ENCODE data around the gene RBM28. TPM values are rescaled to one million over a fixed set of nuclear protein-coding genes. Genes with fewer than 3 reads are reported as not detected.

RBM28 gene, protein sequence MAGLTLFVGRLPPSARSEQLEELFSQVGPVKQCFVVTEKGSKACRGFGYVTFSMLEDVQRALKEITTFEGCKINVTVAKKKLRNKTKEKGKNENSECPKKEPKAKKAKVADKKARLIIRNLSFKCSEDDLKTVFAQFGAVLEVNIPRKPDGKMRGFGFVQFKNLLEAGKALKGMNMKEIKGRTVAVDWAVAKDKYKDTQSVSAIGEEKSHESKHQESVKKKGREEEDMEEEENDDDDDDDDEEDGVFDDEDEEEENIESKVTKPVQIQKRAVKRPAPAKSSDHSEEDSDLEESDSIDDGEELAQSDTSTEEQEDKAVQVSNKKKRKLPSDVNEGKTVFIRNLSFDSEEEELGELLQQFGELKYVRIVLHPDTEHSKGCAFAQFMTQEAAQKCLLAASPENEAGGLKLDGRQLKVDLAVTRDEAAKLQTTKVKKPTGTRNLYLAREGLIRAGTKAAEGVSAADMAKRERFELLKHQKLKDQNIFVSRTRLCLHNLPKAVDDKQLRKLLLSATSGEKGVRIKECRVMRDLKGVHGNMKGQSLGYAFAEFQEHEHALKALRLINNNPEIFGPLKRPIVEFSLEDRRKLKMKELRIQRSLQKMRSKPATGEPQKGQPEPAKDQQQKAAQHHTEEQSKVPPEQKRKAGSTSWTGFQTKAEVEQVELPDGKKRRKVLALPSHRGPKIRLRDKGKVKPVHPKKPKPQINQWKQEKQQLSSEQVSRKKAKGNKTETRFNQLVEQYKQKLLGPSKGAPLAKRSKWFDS
- 24.6 and 26.9 TPM in 2 replicates for total RNA-seq (2014; rRNA removed; shearing (Covaris generic))

DNA sequence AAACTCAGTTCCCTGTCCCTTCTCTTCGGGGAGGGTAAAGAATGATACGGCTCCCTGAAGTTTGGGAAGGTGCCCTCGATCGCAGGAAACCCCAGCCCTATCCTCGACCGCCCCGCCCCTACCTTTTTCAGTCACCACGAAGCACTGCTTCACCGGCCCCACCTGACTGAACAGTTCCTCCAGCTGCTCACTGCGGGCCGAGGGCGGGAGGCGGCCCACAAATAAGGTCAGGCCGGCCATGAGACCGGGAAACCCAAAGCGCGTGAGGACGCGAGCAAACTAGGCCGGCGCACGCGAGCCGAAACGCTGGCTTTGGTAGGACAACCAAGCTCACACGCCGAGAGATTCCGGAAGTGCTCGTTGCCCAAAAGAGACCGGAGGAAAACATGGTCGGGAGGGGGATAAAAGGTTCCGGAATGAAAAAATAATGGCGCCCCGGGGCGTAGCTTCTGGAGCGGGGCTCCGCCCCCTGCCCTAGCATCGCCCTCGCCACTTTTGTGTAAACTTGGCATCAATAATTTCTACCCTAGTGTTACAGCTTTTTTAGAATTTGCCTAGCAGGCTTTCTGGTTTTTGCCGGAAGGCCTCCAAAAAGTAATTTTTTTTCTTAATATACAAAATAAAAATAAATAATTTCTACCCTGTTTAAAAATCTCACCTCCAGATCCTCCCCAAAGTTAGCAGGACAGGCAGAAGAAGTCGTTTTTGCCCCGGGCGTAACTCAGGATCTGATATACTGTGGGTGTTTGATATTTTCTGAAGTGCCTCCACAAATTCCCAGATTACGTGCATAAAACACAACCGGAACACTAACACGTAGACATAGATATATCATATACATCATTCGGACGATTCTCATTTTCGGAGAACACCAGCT, at the start of gene RBM28:
Gene RBM28, minus strand, starts transcription at position 355 of the 877 bp plus-strand sequence. Its CDS starts 115 bp downstream, at position 240.
- peak; percentile 97 for DNase-seq (ENCODE audit: low spot score)

DNA sequence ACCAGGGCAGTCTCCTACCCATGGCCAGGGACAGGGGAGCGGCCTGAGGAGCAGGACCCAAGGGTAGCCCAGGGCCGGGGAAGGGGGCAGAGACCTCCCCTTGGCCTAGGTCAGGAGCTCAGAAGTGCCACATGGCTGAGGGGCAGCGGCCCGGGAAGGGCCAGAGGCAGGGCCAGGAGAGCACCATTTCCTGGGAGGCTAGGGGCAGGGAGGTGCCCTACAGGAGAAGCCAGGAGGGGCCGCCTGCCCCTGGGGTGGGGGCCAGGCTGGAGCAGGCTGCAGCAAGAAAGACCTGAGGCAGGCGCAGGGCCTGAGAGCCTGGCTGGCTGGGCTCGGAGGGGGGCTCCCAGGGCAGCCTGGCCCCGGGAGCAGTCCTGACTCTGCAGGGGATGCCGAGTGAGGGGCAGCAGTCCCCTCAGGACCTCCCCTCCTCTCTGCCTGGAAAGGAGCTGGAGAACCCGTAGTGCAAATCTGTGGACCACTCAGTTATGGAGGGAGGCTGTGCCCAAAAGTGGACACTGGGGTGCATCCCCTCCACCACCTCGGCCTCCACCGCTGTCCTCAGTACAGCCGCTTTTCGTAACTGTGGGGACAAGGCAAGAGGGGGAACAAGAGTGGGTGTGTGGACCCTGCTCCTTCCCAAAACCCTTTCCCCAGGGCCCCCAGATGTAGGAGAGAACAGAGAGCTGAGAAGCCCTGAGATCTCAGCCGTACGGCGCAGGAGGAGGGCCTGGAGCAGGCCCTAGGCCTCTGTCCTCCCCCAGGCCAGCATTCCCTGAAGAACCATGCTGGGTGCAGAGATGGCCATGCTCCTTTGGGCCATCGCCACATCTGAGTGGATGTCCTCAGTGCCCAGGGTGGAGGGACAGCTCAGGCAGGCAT, 49.0 kb upstream of the RBM28 start:
- no peak for DNase-seq (ENCODE audit: low spot score)

DNA sequence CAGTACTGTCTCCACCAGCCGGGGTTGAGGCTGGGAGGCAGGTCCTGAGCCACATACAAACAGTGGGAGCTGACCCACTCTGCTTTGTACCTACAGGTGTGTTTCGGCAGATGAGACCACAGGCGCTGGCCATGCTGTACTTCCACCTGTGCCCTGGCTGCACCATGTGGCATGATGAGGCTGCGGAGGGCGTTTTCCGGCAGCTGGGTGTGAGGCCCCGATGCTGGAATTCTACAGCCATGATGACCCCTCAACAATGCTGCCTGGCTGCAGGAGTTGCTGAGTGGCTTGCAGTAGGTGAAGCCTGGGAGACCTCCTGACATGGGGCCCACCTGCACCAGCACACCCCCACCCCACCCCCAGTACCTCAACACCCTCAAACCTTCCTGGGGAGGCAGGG, 48.1 kb upstream of the RBM28 start:
- DNase-seq (ENCODE audit: low spot score), result no peak

DNA sequence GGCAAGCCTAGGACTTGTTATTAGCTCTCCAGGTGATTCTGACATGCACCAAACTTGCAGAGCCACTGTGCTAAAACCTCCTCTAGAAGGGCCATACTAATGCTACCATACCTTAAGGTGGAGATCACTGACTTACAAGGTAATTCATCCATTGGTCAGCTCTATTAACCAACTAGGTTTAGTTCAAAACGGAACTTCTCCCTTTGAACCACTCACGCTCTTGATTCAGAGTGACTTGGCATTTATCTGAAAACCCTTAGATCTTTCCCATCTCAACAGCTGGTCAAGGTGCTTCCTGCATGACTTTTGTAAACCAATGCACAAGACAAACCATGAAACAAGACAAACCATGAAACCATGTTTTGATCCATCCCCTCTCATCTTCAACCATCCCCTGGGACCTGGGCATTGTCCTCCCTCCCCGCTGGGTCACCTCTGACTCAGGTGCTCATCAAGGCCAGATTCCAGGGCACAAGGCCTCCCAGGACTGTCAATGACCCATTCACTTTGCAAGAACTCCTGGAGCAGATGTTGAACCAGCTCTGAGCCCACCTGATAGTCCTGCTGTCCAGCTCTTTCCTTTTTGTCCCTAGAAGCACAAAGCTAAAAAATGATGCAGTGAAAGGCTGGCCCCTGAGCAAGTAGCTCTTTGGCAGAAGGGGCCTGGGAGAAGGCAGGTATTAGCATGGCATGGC, 47.3 kb upstream of the RBM28 start:
- no peak for DNase-seq (ENCODE audit: low spot score)

DNA sequence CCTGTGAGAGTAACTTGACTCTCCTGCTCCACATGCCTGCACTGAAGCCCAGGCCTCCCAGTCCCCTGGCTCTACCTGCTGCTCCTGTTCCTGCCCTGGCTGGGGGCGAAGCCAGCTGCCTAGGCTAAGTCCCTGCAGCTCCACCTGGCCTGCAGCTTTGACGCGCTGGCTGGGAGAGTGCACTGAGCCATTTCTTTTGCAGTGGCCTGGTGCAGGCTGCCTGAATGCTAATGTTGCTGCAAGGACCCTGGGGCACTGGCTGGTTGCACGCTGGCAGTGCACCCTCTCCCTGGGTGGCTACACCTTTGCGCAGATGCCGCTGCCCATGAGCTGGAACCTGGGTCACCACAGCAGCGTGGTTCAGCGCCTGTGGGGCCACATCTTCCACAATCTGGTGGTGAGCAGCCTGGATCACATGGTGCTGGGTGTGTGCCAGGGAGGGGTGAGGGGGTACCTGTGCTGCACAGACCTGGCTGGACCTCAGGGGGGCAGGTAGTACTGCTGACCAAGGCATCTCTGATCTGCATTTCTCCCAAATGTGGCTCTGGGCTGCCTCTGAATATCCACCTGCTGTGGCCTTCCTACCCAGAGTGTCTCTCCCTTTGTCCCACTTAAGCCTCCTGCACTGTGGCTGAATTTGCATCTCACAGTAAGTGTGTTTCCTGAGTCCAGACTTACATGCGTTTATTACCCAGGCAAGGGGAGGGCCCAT, 46.1 kb upstream of the RBM28 start:
- no peak for DNase-seq (ENCODE audit: low spot score)

DNA sequence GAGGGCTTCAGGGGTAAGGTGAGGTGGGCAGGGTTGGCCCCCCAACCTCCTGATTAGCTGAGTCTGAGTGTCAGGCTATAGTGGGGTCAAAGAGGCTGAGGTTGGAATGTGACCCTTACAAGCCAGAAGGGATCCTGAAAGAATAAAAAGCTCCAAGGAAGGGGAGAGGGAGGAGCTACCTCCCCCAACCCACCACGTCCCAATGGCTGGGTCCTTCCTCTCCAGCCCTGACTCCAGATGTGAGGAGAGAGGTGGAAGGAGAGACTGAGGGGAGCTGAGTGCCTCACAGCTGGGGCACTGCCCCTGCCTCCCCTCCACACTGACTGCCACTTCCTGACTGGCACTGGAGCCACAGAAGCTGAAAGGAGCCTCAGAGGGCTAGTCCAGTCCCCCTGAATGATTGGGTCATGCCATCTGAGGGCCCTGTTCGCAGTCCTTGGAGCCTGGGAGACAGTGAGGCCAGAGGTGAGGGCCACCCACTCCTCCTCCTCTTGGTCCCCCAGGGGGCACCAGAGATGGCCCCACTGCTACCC, 45.4 kb upstream of the RBM28 start:
- no peak for DNase-seq (ENCODE audit: low spot score)

DNA sequence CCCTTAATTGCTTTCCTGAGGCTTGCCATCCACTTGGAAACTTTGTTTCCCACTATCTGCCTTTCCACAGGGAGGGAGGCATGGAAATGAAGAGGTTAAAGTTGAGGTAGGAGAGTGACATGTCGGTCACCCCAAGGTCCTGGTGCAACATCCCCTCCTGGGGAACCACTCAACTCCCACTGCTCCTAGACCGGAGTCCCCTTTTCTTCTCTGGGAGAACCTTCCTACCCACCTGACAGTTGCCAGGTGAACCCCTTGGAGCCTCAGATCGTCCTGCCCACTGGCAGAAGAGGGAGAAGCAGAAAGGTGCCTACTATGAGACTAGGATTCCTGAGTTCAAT, 44.4 kb upstream of the RBM28 start:
- DNase-seq (ENCODE audit: low spot score), result no peak

DNA sequence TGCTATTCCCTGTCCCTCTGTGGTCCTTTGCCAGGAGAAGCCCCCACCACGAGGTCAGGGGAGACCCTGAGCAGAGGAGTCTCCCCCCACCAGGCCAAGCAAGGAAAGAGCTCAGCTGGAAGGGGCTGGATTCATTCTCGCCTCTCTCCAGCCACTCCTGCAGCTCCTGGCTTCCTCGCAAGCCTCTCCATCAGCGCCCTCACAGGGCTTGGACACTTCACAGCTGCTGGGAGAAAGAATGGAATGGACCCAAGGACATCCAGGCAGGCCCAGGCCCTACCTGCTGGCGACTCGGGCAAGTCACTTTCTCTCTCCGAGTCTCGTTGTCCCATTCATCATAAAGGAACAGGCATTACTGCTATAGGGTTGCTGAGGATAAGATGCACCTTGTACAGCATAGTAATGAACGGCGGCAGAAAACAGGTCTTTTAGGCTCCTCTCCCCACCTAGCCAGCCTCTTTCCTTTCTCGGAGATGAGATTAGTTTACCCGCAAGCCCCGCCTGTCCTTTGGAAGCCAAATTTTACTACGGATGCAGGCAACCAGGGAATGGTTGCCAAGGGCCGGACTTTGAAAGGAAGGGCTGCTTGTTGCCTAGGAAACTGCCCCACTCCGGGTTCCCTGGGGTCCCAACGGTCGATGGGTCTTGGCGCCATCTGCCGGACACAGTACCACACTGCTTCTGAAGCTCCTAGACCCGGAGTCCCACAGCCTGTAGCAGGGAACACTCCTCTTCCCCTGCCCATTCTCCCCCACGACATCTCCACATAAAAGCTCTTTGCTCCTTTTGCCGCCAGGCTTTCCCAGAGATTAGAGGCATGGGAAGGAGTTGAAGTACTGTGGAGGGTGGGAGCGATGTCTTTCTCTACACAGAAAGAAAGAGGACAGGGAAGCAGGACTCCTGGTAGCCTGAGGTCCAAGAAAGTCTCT, 43.8 kb upstream of the RBM28 start:
- peak; percentile 88 for DNase-seq (ENCODE audit: low spot score)

DNA sequence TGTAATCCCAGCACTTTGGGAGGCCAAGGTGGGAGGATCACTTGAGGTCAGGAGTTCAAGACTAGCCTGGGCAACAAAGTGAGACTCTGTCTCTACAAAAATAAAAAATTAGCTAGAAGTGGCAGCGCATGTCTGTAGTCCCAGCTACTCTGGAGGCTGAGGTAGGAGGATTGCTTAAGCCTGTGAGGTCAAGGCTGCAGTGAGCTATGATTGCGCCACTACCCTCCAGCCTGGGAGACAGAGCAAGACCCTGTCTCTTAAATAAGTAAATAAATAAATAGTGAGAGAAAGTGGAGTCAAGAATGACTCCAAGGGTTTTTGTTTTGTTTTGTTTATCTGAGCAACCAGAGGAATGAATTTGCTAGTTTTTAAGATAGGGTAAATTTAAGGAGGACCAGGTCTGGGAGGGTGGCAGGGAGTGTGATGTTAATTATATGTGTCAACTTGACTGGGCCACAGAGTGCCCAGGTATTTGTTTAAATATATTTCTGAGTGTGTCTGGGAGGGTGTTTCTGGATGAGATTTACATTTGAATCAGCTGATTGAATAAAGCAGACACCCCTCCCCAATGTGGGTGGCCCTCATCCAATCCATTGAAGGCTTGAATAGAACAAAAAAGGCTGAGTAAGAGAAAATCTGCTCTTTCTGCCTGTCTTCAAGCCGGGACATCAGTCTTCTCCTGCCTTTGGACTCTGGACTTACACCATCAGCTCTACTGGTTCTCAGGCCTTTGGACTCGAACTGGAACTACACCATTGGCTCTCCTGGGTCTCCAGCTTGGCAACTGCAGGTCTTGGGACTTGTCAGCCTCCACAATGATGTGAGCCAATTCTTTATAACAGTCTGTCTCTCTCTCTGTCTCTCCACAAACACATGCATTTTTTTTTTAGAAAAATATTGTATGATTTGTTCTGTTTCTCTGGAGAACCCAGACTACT, 42.5 kb upstream of the RBM28 start:
- no peak for DNase-seq (ENCODE audit: low spot score)

DNA sequence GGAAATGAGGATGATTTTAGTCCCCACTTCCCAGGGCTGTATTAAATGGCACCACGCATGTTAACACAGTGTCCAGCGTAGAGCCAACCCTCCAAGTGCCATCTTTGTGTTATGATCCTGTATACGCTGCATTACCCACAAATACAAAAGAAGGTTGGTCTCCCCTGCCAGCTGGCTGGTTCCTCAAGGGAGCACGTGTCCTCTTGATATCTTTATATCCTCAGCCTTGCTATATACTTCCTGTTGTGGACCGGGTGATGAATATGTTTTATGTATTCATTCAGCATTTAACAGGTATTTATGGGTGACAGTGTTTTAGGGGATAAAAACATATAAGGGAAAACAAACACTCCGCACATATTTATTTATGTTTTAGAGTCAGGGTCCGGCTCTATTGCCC, 41.0 kb upstream of the RBM28 start:
- DNase-seq (ENCODE audit: low spot score), result no peak

DNA sequence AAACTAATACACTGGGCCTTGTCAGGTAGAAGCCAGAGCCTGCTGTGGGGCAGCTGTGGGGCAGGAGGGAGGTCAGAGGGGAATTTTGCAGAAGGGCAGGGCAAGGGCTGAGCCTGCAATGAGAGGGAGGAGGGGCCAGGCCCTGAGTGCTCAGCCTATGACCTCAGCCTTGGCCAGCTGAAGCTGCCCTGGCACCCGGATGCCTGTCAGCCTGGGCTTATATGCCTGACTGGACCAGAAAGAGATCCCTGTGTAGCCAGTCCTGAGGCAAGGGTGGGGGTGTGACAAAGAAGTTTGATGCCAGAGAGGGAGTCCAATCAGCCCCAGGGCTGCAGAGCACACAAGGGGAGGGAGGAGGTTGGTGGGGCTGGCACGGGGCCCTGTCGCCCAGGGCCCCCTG, 40.1 kb upstream of the RBM28 start:
- DNase-seq (ENCODE audit: low spot score), result no peak

DNA sequence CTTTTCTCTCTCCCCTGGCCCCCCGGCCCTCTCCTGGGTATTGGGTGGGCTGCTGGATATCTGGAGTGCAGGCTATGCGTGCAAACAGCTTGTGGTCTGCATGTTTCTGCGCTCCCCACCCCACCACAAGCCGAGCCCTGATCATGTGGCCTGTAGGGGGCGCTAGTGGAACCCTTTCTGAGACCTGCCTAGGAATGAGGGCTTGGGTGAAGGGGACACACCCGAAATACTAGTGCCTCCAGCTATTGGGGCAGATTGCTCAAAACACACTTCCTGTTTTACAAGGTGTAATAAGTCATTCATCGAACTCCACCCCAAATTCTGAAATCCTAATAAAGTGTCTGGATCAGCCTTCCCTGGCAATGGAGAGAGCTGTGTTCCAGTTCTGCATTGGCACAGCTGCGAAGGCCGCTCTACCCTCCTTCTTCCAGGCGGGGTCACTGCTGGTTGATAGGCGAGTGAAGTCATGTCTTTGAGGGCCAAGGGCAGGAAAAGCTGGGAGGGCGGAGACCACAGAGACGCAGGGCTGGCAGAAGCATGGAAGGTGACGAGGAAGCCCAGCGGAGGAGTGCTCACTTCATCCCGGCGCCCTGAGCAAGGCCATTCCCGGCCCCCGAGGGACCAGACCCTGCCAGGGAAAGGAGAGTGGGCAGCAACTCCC, 37.6 kb upstream of the RBM28 start:
- peak; percentile 38 for DNase-seq (ENCODE audit: low spot score)

DNA sequence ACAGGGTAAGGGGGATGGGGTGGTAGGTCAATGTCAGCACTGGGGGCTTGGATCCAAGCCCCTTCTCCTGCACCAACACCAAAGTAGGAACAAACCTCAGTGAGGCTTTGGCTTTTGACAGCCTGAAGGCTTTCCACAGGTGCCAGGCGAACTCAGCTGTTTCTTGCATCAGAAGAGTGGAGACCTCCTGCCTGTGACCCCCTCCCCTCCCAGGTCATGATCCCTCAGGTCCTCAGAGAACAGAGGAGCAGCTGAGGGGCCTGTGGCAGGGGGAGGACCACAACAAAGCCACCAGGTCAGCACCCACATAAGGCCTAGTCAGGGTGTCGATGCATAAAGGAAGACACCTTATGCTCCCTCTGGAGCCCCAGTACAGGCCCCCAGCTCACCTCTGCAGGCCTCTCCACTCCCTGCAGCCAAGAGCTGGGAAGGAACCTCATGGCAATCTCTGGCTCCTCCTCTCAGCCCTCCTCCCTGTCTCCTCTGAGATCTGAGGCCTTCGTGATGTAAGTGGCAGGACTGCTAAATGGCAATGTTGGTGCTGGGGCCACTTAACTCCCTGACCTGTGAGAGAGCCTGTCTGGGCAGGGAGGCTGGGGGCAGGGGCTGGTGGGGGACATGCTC, 36.9 kb upstream of the RBM28 start:
- DNase-seq (ENCODE audit: low spot score), result no peak

DNA sequence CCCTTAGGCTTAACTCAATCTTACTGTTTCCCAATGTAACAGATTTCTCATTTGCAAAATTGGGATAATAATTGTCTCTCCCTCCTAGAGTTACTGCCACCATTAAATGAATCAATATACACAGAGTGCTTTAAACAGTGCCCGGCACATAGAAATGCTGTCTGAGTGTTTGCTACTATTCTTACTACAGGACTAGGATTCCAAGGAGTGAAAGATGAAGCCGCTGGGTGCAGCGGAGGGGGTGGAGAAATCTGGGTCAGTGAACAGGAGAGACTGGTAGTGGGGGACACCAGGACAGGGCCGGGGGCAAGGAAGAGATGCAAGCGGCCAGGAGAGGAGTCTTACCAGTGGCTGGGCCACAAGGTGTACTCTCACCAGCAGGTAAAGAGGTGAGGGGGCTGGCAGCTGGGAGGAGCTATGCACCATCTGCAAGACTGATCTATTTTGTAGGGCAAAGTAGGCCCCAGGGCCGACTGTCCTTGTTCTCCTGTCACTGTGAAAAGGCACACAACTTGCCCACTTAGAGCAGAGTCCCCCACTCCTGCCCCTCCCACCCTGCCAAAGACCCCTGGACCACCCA, 36.3 kb upstream of the RBM28 start:
- no peak for DNase-seq (ENCODE audit: low spot score)

DNA sequence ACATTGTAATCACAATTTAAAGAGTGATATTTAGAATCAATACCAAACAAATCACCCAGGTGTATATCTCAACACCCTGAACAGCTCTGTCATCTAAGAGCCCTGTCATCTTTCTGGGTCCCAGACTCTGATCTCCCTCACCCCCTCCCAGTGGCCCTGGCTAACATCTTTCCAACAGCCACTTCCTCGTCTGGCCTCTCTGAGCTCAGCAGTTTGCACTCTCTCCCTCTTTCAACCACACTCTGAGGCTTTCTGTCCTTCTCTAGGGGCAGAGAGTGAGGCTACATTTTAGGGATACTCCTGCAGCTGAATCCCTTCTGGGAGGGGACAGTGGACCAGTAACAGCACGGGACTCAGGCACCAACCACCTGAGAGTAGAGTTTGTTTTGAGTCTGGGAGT, 34.9 kb upstream of the RBM28 start:
- no peak for DNase-seq (ENCODE audit: low spot score)

DNA sequence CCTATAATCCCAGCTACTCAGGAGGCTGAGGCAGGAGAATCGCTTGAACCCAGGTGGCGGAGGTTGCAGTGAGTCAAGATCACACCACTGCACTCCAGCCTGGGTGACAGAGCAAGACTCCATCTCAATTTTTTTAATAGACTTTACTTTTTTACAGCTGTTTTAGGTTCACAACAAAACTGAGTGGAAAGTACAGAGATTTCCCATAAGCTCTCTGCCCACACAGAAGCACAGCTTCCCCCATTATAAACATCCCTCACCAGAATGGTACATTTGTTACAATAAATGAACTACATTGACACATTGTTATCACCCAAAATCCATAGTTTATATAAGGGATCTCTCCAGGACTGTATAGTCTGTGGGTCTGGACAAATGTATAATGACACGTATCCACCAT, 32.4 kb upstream of the RBM28 start:
- no peak for DNase-seq (ENCODE audit: low spot score)

Data from HT-29 (cell line).